A673 (cell line): ENCODE measurements around the gene CD19.

Experiments used
- EZH2 ChIP-seq: fragments of 200-600 bp; sonication (generic); IDR thresholded peaks from 2 replicates; pipeline ENCODE4 v1.6.1; 2017; ENCODE audit warnings: borderline replicate concordance, low read depth, mild to moderate bottlenecking, mixed read lengths, antibody characterized with exemption, low read length; ENCODE audit not compliant: poor library complexity, severe bottlenecking
- TF ChIP-seq, protein P1 (sequence below): fragments of 300-800, 200-600 bp; sonication (generic); conservative IDR thresholded peaks from 2 replicates; pipeline ENCODE4 v1.5.1; 2017; ENCODE audit warnings: low read depth, mild to moderate bottlenecking, antibody characterized with exemption, low read length, moderate library complexity, mixed read lengths

DNA sequence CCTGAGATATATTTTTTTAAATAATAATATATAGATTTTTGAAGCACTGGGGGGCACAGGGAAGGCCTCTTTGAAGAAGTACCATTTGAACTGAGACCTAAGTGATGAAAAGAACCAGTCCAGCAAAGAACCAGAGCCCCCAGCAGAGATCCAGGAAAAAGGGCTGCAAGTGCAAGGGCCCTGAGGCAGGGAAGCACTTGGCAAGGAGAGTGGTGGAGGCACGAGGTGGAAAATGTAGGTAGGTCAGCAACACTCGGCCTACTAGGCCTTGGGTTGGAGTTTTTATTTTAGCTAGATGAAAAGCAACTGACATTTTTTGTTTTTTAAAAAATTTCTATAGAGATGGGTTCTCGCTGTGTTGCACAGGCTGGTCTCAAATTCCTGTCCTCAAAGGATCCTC lies 1.6 kb upstream of the CD19 start:
- TF ChIP-seq, protein P1, sequence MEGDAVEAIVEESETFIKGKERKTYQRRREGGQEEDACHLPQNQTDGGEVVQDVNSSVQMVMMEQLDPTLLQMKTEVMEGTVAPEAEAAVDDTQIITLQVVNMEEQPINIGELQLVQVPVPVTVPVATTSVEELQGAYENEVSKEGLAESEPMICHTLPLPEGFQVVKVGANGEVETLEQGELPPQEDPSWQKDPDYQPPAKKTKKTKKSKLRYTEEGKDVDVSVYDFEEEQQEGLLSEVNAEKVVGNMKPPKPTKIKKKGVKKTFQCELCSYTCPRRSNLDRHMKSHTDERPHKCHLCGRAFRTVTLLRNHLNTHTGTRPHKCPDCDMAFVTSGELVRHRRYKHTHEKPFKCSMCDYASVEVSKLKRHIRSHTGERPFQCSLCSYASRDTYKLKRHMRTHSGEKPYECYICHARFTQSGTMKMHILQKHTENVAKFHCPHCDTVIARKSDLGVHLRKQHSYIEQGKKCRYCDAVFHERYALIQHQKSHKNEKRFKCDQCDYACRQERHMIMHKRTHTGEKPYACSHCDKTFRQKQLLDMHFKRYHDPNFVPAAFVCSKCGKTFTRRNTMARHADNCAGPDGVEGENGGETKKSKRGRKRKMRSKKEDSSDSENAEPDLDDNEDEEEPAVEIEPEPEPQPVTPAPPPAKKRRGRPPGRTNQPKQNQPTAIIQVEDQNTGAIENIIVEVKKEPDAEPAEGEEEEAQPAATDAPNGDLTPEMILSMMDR: no peak
- no peak for TF ChIP-seq EZH2
